ENCODE results near the gene FOXP1. TPM values are rescaled to one million over a fixed set of nuclear protein-coding genes. Genes with fewer than 3 reads are reported as not detected.
A peak's percentile ranks its signal among the peaks of the same experiment; 100 is the strongest.
"Not testable (repeated sequence)": the region's sequence is repeated elsewhere in the genome, so short reads cannot be mapped to it uniquely, and the experiment has no call there.

FOXP1 gene
- total and polyA plus RNA-seq, 2 experiments from 2014 or later = 37.4 to 59.9 TPM

GRCh38 chr3:70980646-70981170 lies 602.8 kb downstream of the FOXP1 start:
- H3F3A ChIP-seq (ENCODE audit: insufficient read depth) = peaks cover 48% of the 10 kb centered on the region
- TF ChIP-seq EZH2phosphoT487 (IDR thresholded peaks at IDR 0.05; ENCODE audit: insufficient read depth, low read depth) (no peak), EZH2 (IDR thresholded peaks at IDR 0.05; ENCODE audit: insufficient read depth, poor library complexity, severe bottlenecking) (no peak)
- H3K27ac ChIP-seq = peak overlapping the region; percentile 99; the same call in 1 of the 2 replicates
- H3K4me1 ChIP-seq (ENCODE audit: insufficient read depth) = peaks cover 52% of the 10 kb centered on the region
- DNase-seq = no peak
- H3K9me2 ChIP-seq (ENCODE audit: insufficient read depth) = no peaks in the 10 kb centered on the region
- H2AFZ ChIP-seq = no peak overlapping the region
- peaks cover 29% of the 10 kb centered on the region for H3K36me3 ChIP-seq (ENCODE audit: low read depth)
- peaks cover 53% of the 10 kb centered on the region for H3K79me2 ChIP-seq (ENCODE audit: insufficient read depth)
- H3K4me2 ChIP-seq (ENCODE audit: unreplicated experiment) = no peak overlapping the region
- H3K27me3 ChIP-seq (replicated peaks; ENCODE audit: insufficient read depth) = no peaks in the 10 kb centered on the region
- no peak overlapping the region for H3K9ac ChIP-seq
- H3K4me3 ChIP-seq = no peak overlapping the region
- H3K9me3 ChIP-seq (ENCODE audit: low read depth) = no peaks in the 10 kb centered on the region
- WGBS, 2 experiments (ENCODE audit: low coverage in 1 of 2, low lambda C conversion rate in 2 of 2, missing lambda C conversion rate in 2 of 2) = 79 to 91% methylated on average over 8 of the region's 8 CpGs
- in situ Hi-C loops (cut with MboI) = no loop called here
- H4K20me1 ChIP-seq (ENCODE audit: insufficient read depth) = no peaks in the 10 kb centered on the region

- DNase-seq = no peak
- no peak overlapping the region for H3K27ac ChIP-seq
- peaks cover 59% of the 10 kb centered on the region for H3K79me2 ChIP-seq (ENCODE audit: insufficient read depth)
These were observed 603.4 kb downstream of the FOXP1 start for GRCh38 chr3:70979983-70980645.

GRCh38 chr3:70977712-70978111 lies 605.8 kb downstream of the FOXP1 start:
- peaks cover 62% of the 10 kb centered on the region for H3K79me2 ChIP-seq (ENCODE audit: insufficient read depth)
- peaks cover 27% of the 10 kb centered on the region for H3K4me1 ChIP-seq (ENCODE audit: insufficient read depth)
- H3K9me2 ChIP-seq (ENCODE audit: insufficient read depth) = no peaks in the 10 kb centered on the region
- in situ Hi-C loops (cut with MboI) = no loop called here
- no peaks in the 10 kb centered on the region for H3K9me3 ChIP-seq (ENCODE audit: low read depth)
- no peaks in the 10 kb centered on the region for H3K27me3 ChIP-seq (replicated peaks; ENCODE audit: insufficient read depth)
- H3K4me3 ChIP-seq = no peak overlapping the region
- H4K20me1 ChIP-seq (ENCODE audit: insufficient read depth) = no peaks in the 10 kb centered on the region
- TF ChIP-seq EZH2phosphoT487 (IDR thresholded peaks at IDR 0.05; ENCODE audit: insufficient read depth, low read depth) = no peak
- no peak for TF ChIP-seq EZH2 (IDR thresholded peaks at IDR 0.05; ENCODE audit: insufficient read depth, poor library complexity, severe bottlenecking)
- DNase-seq = no peak
- 97 to 98% methylated on average over 13 of the region's 13 CpGs for WGBS, 2 experiments (ENCODE audit: low coverage in 1 of 2, low lambda C conversion rate in 2 of 2, missing lambda C conversion rate in 2 of 2)
- H2AFZ ChIP-seq = no peak overlapping the region
- no peak overlapping the region for H3K9ac ChIP-seq
- no peak overlapping the region for H3K4me2 ChIP-seq (ENCODE audit: unreplicated experiment)
- peaks cover 40% of the 10 kb centered on the region for H3K36me3 ChIP-seq (ENCODE audit: low read depth)
- H3K27ac ChIP-seq = no peak overlapping the region
- H3F3A ChIP-seq (ENCODE audit: insufficient read depth) = peaks cover 37% of the 10 kb centered on the region

More at GRCh38 chr3:70979983-70980645, 603.4 kb downstream of the FOXP1 start:
- no peak overlapping the region for H2AFZ ChIP-seq
- H3K9me2 ChIP-seq (ENCODE audit: insufficient read depth) = no peaks in the 10 kb centered on the region
- H3K4me2 ChIP-seq (ENCODE audit: unreplicated experiment) = no peak overlapping the region
- no peak for TF ChIP-seq EZH2phosphoT487 (IDR thresholded peaks at IDR 0.05; ENCODE audit: insufficient read depth, low read depth)
- peaks cover 46% of the 10 kb centered on the region for H3F3A ChIP-seq (ENCODE audit: insufficient read depth)
- H4K20me1 ChIP-seq (ENCODE audit: insufficient read depth) = no peaks in the 10 kb centered on the region
- H3K27me3 ChIP-seq (replicated peaks; ENCODE audit: insufficient read depth) = no peaks in the 10 kb centered on the region
- H3K9me3 ChIP-seq (ENCODE audit: low read depth) = no peaks in the 10 kb centered on the region
- no peak overlapping the region for H3K4me3 ChIP-seq
- H3K9ac ChIP-seq = no peak overlapping the region
- peaks cover 46% of the 10 kb centered on the region for H3K4me1 ChIP-seq (ENCODE audit: insufficient read depth)
- in situ Hi-C loops (cut with MboI) = no loop called here
- WGBS, 2 experiments (ENCODE audit: low coverage in 1 of 2, low lambda C conversion rate in 2 of 2, missing lambda C conversion rate in 2 of 2) = 95 to 96% methylated on average over 7 of the region's 7 CpGs
- peaks cover 31% of the 10 kb centered on the region for H3K36me3 ChIP-seq (ENCODE audit: low read depth)

- H3K79me2 ChIP-seq (ENCODE audit: insufficient read depth) = peaks cover 66% of the 10 kb centered on the region
- in situ Hi-C loops (cut with MboI); H4K20me1 ChIP-seq (ENCODE audit: insufficient read depth); H3K27me3 ChIP-seq (replicated peaks; ENCODE audit: insufficient read depth); H3K27ac ChIP-seq; H2AFZ ChIP-seq; H3K9me3 ChIP-seq (ENCODE audit: low read depth); H3K4me2 ChIP-seq (ENCODE audit: unreplicated experiment); H3K9ac ChIP-seq; H3K4me3 ChIP-seq; H3K4me1 ChIP-seq (ENCODE audit: insufficient read depth); DNase-seq; H3K9me2 ChIP-seq (ENCODE audit: insufficient read depth): not testable (repeated sequence)
- peaks cover 51% of the 10 kb centered on the region for H3K36me3 ChIP-seq (ENCODE audit: low read depth)
- H3F3A ChIP-seq (ENCODE audit: insufficient read depth) = peaks cover 20% of the 10 kb centered on the region; the same call in 1 of the 2 replicates
- 98 to 99% methylated on average over 5 of the region's 5 CpGs for WGBS, 2 experiments (ENCODE audit: low coverage in 1 of 2, low lambda C conversion rate in 2 of 2, missing lambda C conversion rate in 2 of 2)
These were observed 607.5 kb downstream of the FOXP1 start for GRCh38 chr3:70975981-70976380.
